NCI-H2107 (cell line): ENCODE results near the gene IFRD2.
A peak's percentile ranks its signal among the peaks of the same experiment; 100 is the strongest.
"Not testable (repeated sequence)": the region's sequence is repeated elsewhere in the genome, so short reads cannot be mapped to it uniquely, and the experiment has no call there.

Source experiments
- DNase-seq: peaks from one replicate; lab custom pipeline; 2025; lab: John Stamatoyannopoulos, UW

Gene IFRD2

GRCh38 chr3:50268276-50268675 lies 24.0 kb downstream of the IFRD2 start:
- DNase-seq, result no peak

GRCh38 chr3:50267280-50267913 lies 24.8 kb downstream of the IFRD2 start:
- DNase-seq, result no peak

GRCh38 chr3:50266836-50267235 lies 25.4 kb downstream of the IFRD2 start:
- DNase-seq, result no peak

- no peak for DNase-seq
These were observed 26.2 kb downstream of the IFRD2 start for GRCh38 chr3:50266017-50266416.

- DNase-seq, result no peak
These were observed 26.7 kb downstream of the IFRD2 start for GRCh38 chr3:50265571-50265970.

GRCh38 chr3:50264964-50265485 lies 27.2 kb downstream of the IFRD2 start:
- no peak for DNase-seq

- no peak for DNase-seq
These were observed 27.8 kb downstream of the IFRD2 start for GRCh38 chr3:50264383-50264963.

GRCh38 chr3:50263478-50264382 lies 28.5 kb downstream of the IFRD2 start:
- DNase-seq, result no peak

GRCh38 chr3:50262778-50263177 lies 29.5 kb downstream of the IFRD2 start:
- no peak for DNase-seq

GRCh38 chr3:50262200-50262599 lies 30.0 kb downstream of the IFRD2 start:
- DNase-seq, result not testable (repeated sequence)

- DNase-seq, result no peak
These were observed 30.7 kb downstream of the IFRD2 start for GRCh38 chr3:50261505-50261904.

- DNase-seq, result no peak
These were observed 31.2 kb downstream of the IFRD2 start for GRCh38 chr3:50260942-50261441.

- peak; percentile 40 for DNase-seq
These were observed 31.9 kb downstream of the IFRD2 start for GRCh38 chr3:50260027-50260941.

GRCh38 chr3:50259432-50260026 lies 32.7 kb downstream of the IFRD2 start:
- DNase-seq, result no peak

- DNase-seq, result no peak
These were observed 33.2 kb downstream of the IFRD2 start for GRCh38 chr3:50258979-50259378.

GRCh38 chr3:50258029-50258680 lies 34.1 kb downstream of the IFRD2 start:
- no peak for DNase-seq

GRCh38 chr3:50256978-50257890 lies 35.0 kb downstream of the IFRD2 start:
- no peak for DNase-seq

- DNase-seq, result no peak
These were observed 37.0 kb downstream of the IFRD2 start for GRCh38 chr3:50255251-50255615.

GRCh38 chr3:50254577-50255250 lies 37.5 kb downstream of the IFRD2 start:
- DNase-seq, result no peak
